SJSA1 (cell line): ENCODE data around the gene STYK1. TPM values are rescaled to one million over a fixed set of nuclear protein-coding genes. Genes with fewer than 3 reads are reported as not detected.
"Not testable (repeated sequence)": the region's sequence is repeated elsewhere in the genome, so short reads cannot be mapped to it uniquely, and the experiment has no call there.

Experiments used
- DNase-seq, 2 experiments: peaks; one replicate each; pipeline ENCODE4 v3.0.0-alpha.2; 2015 to 2020; ENCODE audit warnings: low spot score in 2 of 2, low read depth in 1 of 2
- H3K27ac ChIP-seq: fragments of 250-450 bp; sonication (Bioruptor Pico); 2 replicates; pipeline ENCODE4 v1.5.1; 2020; ENCODE audit warnings: mild to moderate bottlenecking, moderate library complexity
- H3K27me3 ChIP-seq: fragments of 250-450 bp; sonication (Bioruptor Pico); replicated peaks from 2 replicates; pipeline ENCODE4 v1.5.1; 2020; ENCODE audit warnings: mild to moderate bottlenecking, moderate library complexity
- H3K36me3 ChIP-seq: fragments of 250-450 bp; sonication (Bioruptor Pico); 2 replicates; pipeline ENCODE4 v1.5.1; 2020; ENCODE audit warnings: mild to moderate bottlenecking
- H3K4me1 ChIP-seq: fragments of 250-450 bp; sonication (Bioruptor Pico); replicated peaks from 2 replicates; pipeline ENCODE4 v1.6.1; 2021; ENCODE audit warnings: mild to moderate bottlenecking
- H3K4me3 ChIP-seq: fragments of 250-450 bp; sonication (Bioruptor Pico); 2 replicates; pipeline ENCODE4 v1.5.1; 2020; ENCODE audit warnings: mild to moderate bottlenecking
- H3K9me3 ChIP-seq: fragments of 250-450 bp; sonication (Bioruptor Pico); replicated peaks from 2 replicates; pipeline ENCODE4 v1.5.1; 2020; ENCODE audit warnings: mild to moderate bottlenecking
- total RNA-seq: library from RNA; depleted of rRNA; stranded (reverse); fragments of >200 nt; shearing (Covaris generic); gene quantifications from 2 replicates; pipeline ENCODE4 v1.2.3, GENCODE V29; 2014

STYK1 gene
- total RNA-seq, 1 experiment from 2014 or later = 6.3 TPM

DNA sequence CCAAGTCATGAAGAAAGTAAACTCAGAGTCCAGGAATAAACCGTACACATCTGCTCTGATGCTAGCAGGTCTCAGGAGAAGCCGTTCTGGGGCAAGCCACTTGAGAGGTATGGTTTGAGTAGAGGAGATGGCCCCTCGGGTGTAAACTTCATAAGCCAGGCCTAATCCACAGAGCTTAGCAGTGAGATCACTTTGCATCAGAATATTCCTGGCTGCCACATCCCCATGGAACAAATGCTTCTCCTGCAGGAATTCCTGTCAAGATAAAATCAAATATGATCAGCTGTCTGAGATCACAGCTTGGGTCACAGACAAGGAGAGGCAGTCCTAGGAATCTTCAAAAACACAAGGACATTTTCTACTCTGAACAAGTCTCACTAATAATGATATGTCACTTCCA lies 49.2 kb downstream of the STYK1 start:
- Histone ChIP-seq H3K27me3 (no peaks in the 10 kb centered on the region), H3K9me3 (no peaks in the 10 kb centered on the region), H3K36me3 (peaks cover 6% of the 10 kb centered on the region), H3K4me3 (no peak overlapping the region), H3K27ac (no peak overlapping the region), H3K4me1 (no peaks in the 10 kb centered on the region; the same call in 1 of the 2 replicates)
- DNase-seq = no peak

DNA sequence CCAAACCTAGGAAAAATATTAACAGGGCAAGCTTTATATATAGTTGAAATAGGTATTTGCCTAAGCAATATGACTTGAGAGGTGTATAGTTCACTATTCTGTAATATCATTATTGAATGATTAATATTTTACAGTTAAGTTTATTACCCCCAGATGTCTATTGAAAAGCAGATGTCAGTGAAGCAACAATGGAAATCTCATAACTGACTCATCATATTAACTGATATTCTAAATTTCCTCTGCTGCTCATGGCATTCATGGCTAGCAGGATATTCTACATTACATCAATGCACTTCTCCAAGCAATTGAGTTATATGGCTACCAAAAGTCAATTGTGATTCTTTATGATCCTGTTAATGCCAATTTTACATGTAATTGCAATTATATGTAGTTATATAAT lies 50.7 kb downstream of the STYK1 start:
- Histone ChIP-seq H3K27ac (no peak overlapping the region), H3K36me3 (peaks cover 11% of the 10 kb centered on the region), H3K9me3 (no peaks in the 10 kb centered on the region), H3K4me1 (peaks cover 14% of the 10 kb centered on the region), H3K27me3 (no peaks in the 10 kb centered on the region), H3K4me3 (no peak overlapping the region)
- DNase-seq = no peak

DNA sequence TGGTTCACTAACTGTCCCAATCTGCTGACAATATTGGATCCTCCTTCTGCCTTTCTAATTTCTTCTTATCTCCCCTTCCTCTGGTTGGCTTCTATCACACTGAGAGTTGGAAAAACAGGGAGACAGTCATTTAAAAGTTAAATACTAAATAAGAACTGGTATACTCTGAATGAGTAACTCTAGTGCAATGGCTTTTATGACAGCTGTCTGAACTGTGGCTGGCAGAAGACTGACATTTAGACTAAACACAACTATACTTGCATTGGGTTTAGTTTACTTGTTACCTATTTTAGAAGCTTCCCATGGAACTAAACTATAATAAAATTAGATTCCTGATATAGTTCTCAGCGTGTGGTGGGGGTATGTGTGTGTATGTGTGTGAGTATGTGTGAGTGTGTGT lies 52.6 kb downstream of the STYK1 start:
- H3K9me3 ChIP-seq = no peaks in the 10 kb centered on the region
- H3K4me3 ChIP-seq = no peak overlapping the region
- no peaks in the 10 kb centered on the region for H3K27me3 ChIP-seq
- peaks cover 11% of the 10 kb centered on the region for H3K36me3 ChIP-seq
- DNase-seq = no peak
- no peak overlapping the region for H3K27ac ChIP-seq
- peaks cover 23% of the 10 kb centered on the region for H3K4me1 ChIP-seq

DNA sequence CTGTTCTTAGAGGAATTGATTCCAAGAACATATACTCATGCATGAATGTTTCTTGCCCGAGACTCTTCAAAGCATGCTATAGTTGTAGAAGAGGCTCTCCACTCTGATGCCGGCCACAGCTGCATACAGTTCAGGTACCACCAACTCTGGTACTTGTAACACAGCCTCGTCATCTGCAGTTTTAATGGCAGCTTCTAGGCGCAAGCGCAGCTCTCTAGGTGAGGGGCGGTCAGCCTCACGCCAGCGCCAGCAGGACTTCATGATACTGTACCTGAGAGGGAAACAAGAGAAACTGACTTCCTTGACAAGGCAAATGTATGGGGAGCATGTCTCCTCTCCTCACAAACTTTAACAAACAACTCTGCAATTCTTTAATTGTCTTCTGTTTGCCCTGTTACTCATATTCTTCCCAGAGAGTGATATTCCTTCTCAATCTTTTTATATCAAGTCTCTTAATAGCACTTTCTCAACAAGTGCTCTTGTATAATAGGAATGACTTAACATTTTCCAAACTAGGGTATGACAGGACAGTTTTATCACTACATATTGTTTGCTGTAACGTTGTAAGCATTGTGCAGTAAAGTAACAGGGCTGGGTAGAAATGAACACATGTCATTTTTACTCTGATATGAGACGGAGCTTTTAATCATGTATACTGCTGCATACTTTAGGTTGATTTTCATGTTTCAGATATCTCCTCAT lies 53.6 kb downstream of the STYK1 start:
- peaks cover 11% of the 10 kb centered on the region; the same call in 1 of the 2 replicates for H3K36me3 ChIP-seq
- H3K27ac ChIP-seq = no peak overlapping the region
- peaks cover 23% of the 10 kb centered on the region for H3K4me1 ChIP-seq
- no peak overlapping the region for H3K4me3 ChIP-seq
- no peaks in the 10 kb centered on the region for H3K9me3 ChIP-seq
- DNase-seq = no peak
- H3K27me3 ChIP-seq = no peaks in the 10 kb centered on the region

GRCh38 chr12:10618338-10618987 lies 55.4 kb downstream of the STYK1 start:
- H3K36me3 ChIP-seq = peaks cover 11% of the 10 kb centered on the region; the same call in 1 of the 2 replicates
- DNase-seq = peak; percentile 60 to 82
- peak overlapping the region; percentile 93 for H3K27ac ChIP-seq
- no peak overlapping the region for H3K4me3 ChIP-seq
- no peaks in the 10 kb centered on the region for H3K9me3 ChIP-seq
- H3K4me1 ChIP-seq = peaks cover 27% of the 10 kb centered on the region
- H3K27me3 ChIP-seq = no peaks in the 10 kb centered on the region

DNA sequence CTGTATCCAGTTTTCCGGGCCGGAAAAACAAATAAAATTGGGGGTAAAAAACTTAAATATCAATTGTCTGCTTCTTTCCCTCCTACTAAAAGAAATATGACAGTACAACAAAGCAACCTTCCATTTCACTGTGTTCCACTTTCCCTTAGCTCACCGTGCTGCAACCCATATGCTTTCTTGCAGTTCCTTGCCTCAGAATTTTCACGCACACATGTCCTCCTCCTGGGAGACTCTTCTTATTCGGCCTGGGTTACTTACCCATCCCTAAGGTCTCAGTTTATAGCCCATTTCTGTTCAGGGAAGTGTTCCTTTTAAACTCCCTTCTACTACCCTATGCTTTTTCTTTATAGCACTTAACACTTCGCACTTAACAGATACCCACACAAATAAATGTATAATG lies 56.0 kb downstream of the STYK1 start:
- no peaks in the 10 kb centered on the region for H3K9me3 ChIP-seq
- no peak for DNase-seq
- H3K4me1 ChIP-seq = peaks cover 27% of the 10 kb centered on the region
- H3K36me3 ChIP-seq = peaks cover 16% of the 10 kb centered on the region; the same call in 1 of the 2 replicates
- no peak overlapping the region for H3K4me3 ChIP-seq
- peak overlapping the region; percentile 93 for H3K27ac ChIP-seq
- no peaks in the 10 kb centered on the region for H3K27me3 ChIP-seq

GRCh38 chr12:10615532-10615931 lies 58.3 kb downstream of the STYK1 start:
- Histone ChIP-seq H3K27me3 (no peaks in the 10 kb centered on the region), H3K27ac (no peak overlapping the region), H3K36me3 (peaks cover 32% of the 10 kb centered on the region), H3K9me3 (no peaks in the 10 kb centered on the region), H3K4me3 (no peak overlapping the region), H3K4me1 (peaks cover 34% of the 10 kb centered on the region)
- no peak for DNase-seq

- Histone ChIP-seq H3K9me3 (no peaks in the 10 kb centered on the region), H3K4me3 (peak overlapping the region; percentile 65), H3K36me3 (peaks cover 35% of the 10 kb centered on the region), H3K27ac (peak overlapping the region; percentile 95), H3K4me1 (peaks cover 28% of the 10 kb centered on the region), H3K27me3 (no peaks in the 10 kb centered on the region)
- no peak for DNase-seq
These were observed 59.8 kb downstream of the STYK1 start for GRCh38 chr12:10614056-10614370.

DNA sequence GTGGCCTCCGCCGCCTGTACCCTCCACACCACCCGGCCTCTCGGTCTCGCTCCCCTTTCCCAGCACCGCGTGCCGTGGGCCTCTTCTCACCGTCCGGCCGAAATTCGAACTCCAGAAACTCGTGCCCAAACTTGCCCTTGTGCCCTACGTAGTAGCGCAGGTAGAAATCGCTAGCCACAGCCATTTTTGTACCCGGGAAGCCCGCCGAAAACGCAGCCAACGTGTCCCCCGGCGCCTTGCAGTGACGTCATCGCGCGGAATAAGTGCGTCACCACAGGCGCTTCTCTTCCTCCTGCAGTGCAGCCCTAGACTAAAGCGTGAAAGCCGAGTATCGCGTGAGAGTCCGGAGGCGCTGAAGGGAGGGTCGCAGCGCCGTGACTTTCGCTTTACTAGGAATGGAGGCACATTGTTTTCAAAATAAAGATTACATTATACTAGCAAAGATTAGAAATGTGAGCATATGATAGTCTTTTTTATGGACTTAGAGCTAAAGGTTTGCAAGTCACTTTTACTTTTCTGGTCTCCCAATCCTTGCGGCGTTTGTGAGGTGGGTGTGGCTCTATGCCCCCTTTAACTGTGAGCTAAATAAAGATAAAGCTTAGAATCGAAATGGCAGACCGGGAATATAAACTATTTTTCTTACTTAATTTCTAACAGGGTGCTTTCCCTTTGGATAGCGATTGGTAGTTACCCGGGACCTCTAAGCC lies 60.4 kb downstream of the STYK1 start, which contains the start of gene MAGOHB:
Gene MAGOHB (minus strand): TSS at position 261 of the 707 bp plus-strand sequence. CDS start 77 bp downstream, at position 184.
- peaks cover 23% of the 10 kb centered on the region for H3K4me1 ChIP-seq
- H3K27ac ChIP-seq = peak within 1 kb of the TSS; percentile 95
- H3K4me3 ChIP-seq = peak within 1 kb of the TSS; percentile 65
- no peaks in the 10 kb centered on the region for H3K9me3 ChIP-seq
- peaks cover 40% of the 10 kb centered on the region for H3K36me3 ChIP-seq
- H3K27me3 ChIP-seq = no peaks in the 10 kb centered on the region
- peak; percentile 95 to 96 for DNase-seq

DNA sequence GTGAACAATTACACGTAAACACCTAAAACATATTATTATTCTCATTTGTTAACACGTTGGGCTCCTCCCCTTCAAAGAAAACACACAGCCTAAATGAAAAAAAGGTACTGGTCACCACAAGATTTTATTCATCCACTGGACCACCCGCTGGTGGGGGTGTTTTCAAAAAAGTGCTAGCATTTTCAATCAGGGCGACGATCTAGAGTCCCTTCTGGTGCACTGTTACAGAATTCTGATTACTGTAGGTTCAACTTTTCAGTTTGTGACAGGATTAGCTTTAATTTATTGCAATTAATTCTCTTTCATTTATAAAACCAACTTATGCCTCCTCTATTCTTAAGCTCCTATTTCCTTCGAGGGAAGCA lies 60.9 kb downstream of the STYK1 start:
- DNase-seq = no peak
- Histone ChIP-seq H3K9me3 (no peaks in the 10 kb centered on the region), H3K27ac (peak overlapping the region; percentile 95), H3K4me1 (peaks cover 17% of the 10 kb centered on the region), H3K27me3 (no peaks in the 10 kb centered on the region), H3K36me3 (peaks cover 44% of the 10 kb centered on the region), H3K4me3 (peak overlapping the region; percentile 65)

- no peak overlapping the region for H3K27ac ChIP-seq
- peaks cover 53% of the 10 kb centered on the region for H3K36me3 ChIP-seq
- H3K9me3 ChIP-seq = no peaks in the 10 kb centered on the region
- H3K27me3 ChIP-seq = no peaks in the 10 kb centered on the region
- H3K4me3 ChIP-seq = peak overlapping the region; percentile 65
- DNase-seq = no peak
- H3K4me1 ChIP-seq = peaks cover 11% of the 10 kb centered on the region
These were observed 61.7 kb downstream of the STYK1 start for GRCh38 chr12:10612110-10612509.

GRCh38 chr12:10611258-10611657 lies 62.6 kb downstream of the STYK1 start:
- not testable (repeated sequence) for H3K27me3 ChIP-seq, H3K4me3 ChIP-seq, H3K9me3 ChIP-seq, H3K27ac ChIP-seq, DNase-seq
- H3K36me3 ChIP-seq = peaks cover 58% of the 10 kb centered on the region
- peaks cover 11% of the 10 kb centered on the region for H3K4me1 ChIP-seq

DNA sequence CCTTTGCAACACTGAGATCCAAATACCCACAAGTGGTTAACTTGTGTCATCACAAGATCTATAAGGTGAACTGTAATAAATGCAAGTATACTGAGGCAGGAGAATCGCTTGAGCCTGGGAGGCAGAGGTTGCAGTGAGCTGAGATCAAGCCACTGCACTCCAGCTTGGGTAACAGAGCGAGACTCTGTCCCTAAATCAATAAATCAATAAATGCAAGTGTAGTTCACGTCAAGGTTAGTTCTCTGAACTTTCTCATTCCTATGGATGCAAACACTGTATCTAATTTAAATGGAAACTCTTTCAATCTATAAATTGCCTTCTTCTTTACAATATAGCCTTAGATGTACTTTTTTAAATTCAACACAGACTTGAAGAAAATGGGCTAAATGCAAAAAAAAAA lies 63.7 kb downstream of the STYK1 start:
- Histone ChIP-seq H3K36me3 (peaks cover 66% of the 10 kb centered on the region), H3K4me3 (no peak overlapping the region), H3K27me3 (no peaks in the 10 kb centered on the region), H3K9me3 (no peaks in the 10 kb centered on the region), H3K4me1 (peaks cover 11% of the 10 kb centered on the region), H3K27ac (no peak overlapping the region)
- DNase-seq = no peak

DNA sequence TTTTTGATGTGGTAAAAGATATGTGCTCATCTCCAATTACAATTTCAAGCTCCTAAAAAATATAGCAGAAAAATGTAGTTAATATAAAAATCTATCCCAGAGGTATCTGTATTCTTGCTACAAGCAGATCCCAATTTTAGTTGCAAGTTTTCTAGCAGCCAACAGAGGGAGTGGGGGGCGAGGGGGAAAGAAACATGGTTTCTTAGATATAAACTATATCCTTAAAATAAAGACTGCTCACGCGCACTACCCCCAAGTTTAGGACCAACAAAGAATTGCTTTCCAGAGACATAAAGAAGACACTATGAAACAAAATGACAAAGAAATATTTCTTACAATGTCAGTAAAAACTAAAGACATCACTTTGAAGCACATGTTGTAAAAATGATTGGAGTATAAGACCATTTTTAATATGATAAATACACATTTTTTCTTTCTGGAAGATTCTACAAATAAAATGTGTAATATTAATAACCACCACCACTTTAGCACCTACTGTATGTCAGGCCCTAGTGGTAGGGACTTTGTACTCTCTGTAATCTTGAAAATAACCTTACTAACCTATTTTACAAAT lies 65.9 kb downstream of the STYK1 start:
- Histone ChIP-seq H3K36me3 (peaks cover 66% of the 10 kb centered on the region), H3K4me1 (peaks cover 7% of the 10 kb centered on the region; the same call in 1 of the 2 replicates), H3K4me3 (no peak overlapping the region), H3K9me3 (no peaks in the 10 kb centered on the region), H3K27me3 (no peaks in the 10 kb centered on the region), H3K27ac (no peak overlapping the region)
- DNase-seq = no peak
